Measurements from ENCODE around the gene SOCS7.

The SOCS7 gene

GRCh38 chr17:38350035-38350434 lies 1.6 kb upstream of the SOCS7 start:
- no peaks in the 10 kb centered on the region for H3K9me3 ChIP-seq (ENCODE audit: control insufficient read depth, low read length)
- no peak overlapping the region for H3K14ac ChIP-seq (ENCODE audit: low read length in 2 of 2)
- H3K4me2 ChIP-seq (ENCODE audit: low read length, poor library complexity, severe bottlenecking): no peak overlapping the region
- peaks cover 5% of the 10 kb centered on the region for H3K4me1 ChIP-seq (ENCODE audit: control insufficient read depth, insufficient read depth, low read depth, low read length)
- no peak overlapping the region for H2AK5ac ChIP-seq (ENCODE audit: low read length, severe bottlenecking)
- H3K27ac ChIP-seq (ENCODE audit: low read length, poor library complexity, severe bottlenecking): no peak overlapping the region
- H4K91ac ChIP-seq (ENCODE audit: low read length): no peak overlapping the region
- DNase-seq: no peak
- no peaks in the 10 kb centered on the region for H3K36me3 ChIP-seq (ENCODE audit: control insufficient read depth in 1 of 2, insufficient read depth in 2 of 2, low read depth in 1 of 2, low read length in 2 of 2)
- no peaks in the 10 kb centered on the region for H3K27me3 ChIP-seq (ENCODE audit: control insufficient read depth in 1 of 2, insufficient read depth in 1 of 2, low read length in 2 of 2)
- no peak overlapping the region for H2BK5ac ChIP-seq (ENCODE audit: low read depth, low read length, poor library complexity, severe bottlenecking)
- no peak overlapping the region for H4K8ac ChIP-seq (ENCODE audit: low read length)
- peaks cover 8% of the 10 kb centered on the region for H3K79me1 ChIP-seq (replicated peaks; ENCODE audit: low read length, poor library complexity, severe bottlenecking)
- H2BK15ac ChIP-seq (ENCODE audit: low read depth, poor library complexity, severe bottlenecking): no peak overlapping the region
- H3K9ac ChIP-seq (ENCODE audit: low read length): no peak overlapping the region
- no peak overlapping the region for H3K18ac ChIP-seq (ENCODE audit: low read depth in 1 of 2, low read length in 2 of 2)
- H2BK120ac ChIP-seq (ENCODE audit: low read depth, low read length): no peak overlapping the region
- no peak overlapping the region for H3K23ac ChIP-seq (ENCODE audit: low read length in 2 of 2)
- H3K4me3 ChIP-seq (ENCODE audit: insufficient read depth in 1 of 2, low read depth in 1 of 2, low read length in 2 of 2): no peak overlapping the region
- 91% methylated on average over 2 of the region's 2 CpGs for WGBS
- H2AFZ ChIP-seq (ENCODE audit: low read depth, low read length): no peak overlapping the region
- no peak overlapping the region for H2BK12ac ChIP-seq (ENCODE audit: low read length in 2 of 2)
- no peak overlapping the region for H3K4ac ChIP-seq (ENCODE audit: low read depth in 1 of 2, low read length in 2 of 2)

- H2BK15ac ChIP-seq (ENCODE audit: low read depth, poor library complexity, severe bottlenecking): peak overlapping the region; percentile 91
- peak overlapping the region; percentile 39 for H4K91ac ChIP-seq (ENCODE audit: low read length)
- peaks cover 10% of the 10 kb centered on the region for H3K79me1 ChIP-seq (replicated peaks; ENCODE audit: low read length, poor library complexity, severe bottlenecking)
- H3K9ac ChIP-seq (ENCODE audit: low read length): peak overlapping the region; percentile 77
- peak; percentile 52 for DNase-seq
- H3K9me3 ChIP-seq (ENCODE audit: control insufficient read depth, low read length): no peaks in the 10 kb centered on the region
- peak overlapping the region; percentile 7 for H4K8ac ChIP-seq (ENCODE audit: low read length)
- peak overlapping the region; percentile 76 for H3K4me2 ChIP-seq (ENCODE audit: low read length, poor library complexity, severe bottlenecking)
- H3K23ac ChIP-seq (ENCODE audit: low read length in 2 of 2): peak overlapping the region; percentile 70 to 99
- H3K14ac ChIP-seq (ENCODE audit: low read length in 2 of 2): peak overlapping the region in 1 of 2 experiments; percentile 71
- peak overlapping the region; percentile 66 to 83 for H3K18ac ChIP-seq (ENCODE audit: low read depth in 1 of 2, low read length in 2 of 2)
- no peak overlapping the region for H2AK5ac ChIP-seq (ENCODE audit: low read length, severe bottlenecking)
- H3K4me1 ChIP-seq (ENCODE audit: control insufficient read depth, insufficient read depth, low read depth, low read length): peaks cover 8% of the 10 kb centered on the region
- peak overlapping the region; percentile 88 for H2BK120ac ChIP-seq (ENCODE audit: low read depth, low read length)
- H3K4me3 ChIP-seq (ENCODE audit: insufficient read depth in 1 of 2, low read depth in 1 of 2, low read length in 2 of 2): peak overlapping the region; percentile 80 to 89
- H3K4ac ChIP-seq (ENCODE audit: low read depth in 1 of 2, low read length in 2 of 2): peak overlapping the region; percentile 39 to 70
- H3K36me3 ChIP-seq (ENCODE audit: control insufficient read depth in 1 of 2, insufficient read depth in 2 of 2, low read depth in 1 of 2, low read length in 2 of 2): no peaks in the 10 kb centered on the region
- H3K27ac ChIP-seq (ENCODE audit: low read length, poor library complexity, severe bottlenecking): no peak overlapping the region
- WGBS: under 1% methylated on average over 58 of the region's 72 CpGs
- peak overlapping the region; percentile 60 for H2AFZ ChIP-seq (ENCODE audit: low read depth, low read length)
- H2BK12ac ChIP-seq (ENCODE audit: low read length in 2 of 2): peak overlapping the region in 1 of 2 experiments; percentile 13
- H2BK5ac ChIP-seq (ENCODE audit: low read depth, low read length, poor library complexity, severe bottlenecking): no peak overlapping the region
- no peaks in the 10 kb centered on the region for H3K27me3 ChIP-seq (ENCODE audit: control insufficient read depth in 1 of 2, insufficient read depth in 1 of 2, low read length in 2 of 2)
Measured at GRCh38 chr17:38352245-38353085, 821 bp downstream of the SOCS7 start.

DNA sequence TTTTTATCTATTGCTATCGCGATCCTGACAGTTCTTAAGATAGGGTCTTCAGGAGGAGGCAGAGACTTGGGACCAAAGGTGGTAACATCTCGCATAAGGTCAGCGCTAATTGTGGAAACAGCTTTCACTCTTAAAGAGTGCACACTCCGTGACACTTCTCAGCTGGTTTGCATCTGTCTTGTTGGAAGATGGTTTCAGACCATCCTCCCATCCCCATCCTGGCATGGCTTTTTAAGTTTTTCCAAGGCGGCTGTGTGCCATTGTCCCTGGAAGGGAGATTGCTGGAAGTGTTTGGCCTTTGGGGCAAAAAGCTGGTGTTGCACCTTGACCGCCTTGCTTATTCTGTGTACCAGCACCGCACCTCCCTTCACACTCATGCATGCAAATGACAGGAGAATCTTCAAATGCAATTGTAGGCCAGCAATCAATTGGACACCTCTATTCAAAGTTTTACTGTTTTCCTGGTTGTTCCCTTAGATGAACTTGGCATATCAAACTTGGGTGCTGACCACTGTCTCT lies 1.5 kb downstream of the SOCS7 start:
- H3K27ac ChIP-seq (ENCODE audit: low read length, poor library complexity, severe bottlenecking): no peak overlapping the region
- no peak overlapping the region for H2BK15ac ChIP-seq (ENCODE audit: low read depth, poor library complexity, severe bottlenecking)
- no peaks in the 10 kb centered on the region for H3K36me3 ChIP-seq (ENCODE audit: control insufficient read depth in 1 of 2, insufficient read depth in 2 of 2, low read depth in 1 of 2, low read length in 2 of 2)
- H3K4me2 ChIP-seq (ENCODE audit: low read length, poor library complexity, severe bottlenecking): peak overlapping the region; percentile 76
- DNase-seq: no peak
- no peaks in the 10 kb centered on the region for H3K27me3 ChIP-seq (ENCODE audit: control insufficient read depth in 1 of 2, insufficient read depth in 1 of 2, low read length in 2 of 2)
- no peak overlapping the region for H2BK120ac ChIP-seq (ENCODE audit: low read depth, low read length)
- H4K8ac ChIP-seq (ENCODE audit: low read length): no peak overlapping the region
- H3K4ac ChIP-seq (ENCODE audit: low read depth in 1 of 2, low read length in 2 of 2): no peak overlapping the region
- H3K14ac ChIP-seq (ENCODE audit: low read length in 2 of 2): no peak overlapping the region
- peak overlapping the region; percentile 80 to 89 for H3K4me3 ChIP-seq (ENCODE audit: insufficient read depth in 1 of 2, low read depth in 1 of 2, low read length in 2 of 2)
- no peaks in the 10 kb centered on the region for H3K9me3 ChIP-seq (ENCODE audit: control insufficient read depth, low read length)
- H2BK5ac ChIP-seq (ENCODE audit: low read depth, low read length, poor library complexity, severe bottlenecking): no peak overlapping the region
- H2AFZ ChIP-seq (ENCODE audit: low read depth, low read length): no peak overlapping the region
- no peak overlapping the region for H2BK12ac ChIP-seq (ENCODE audit: low read length in 2 of 2)
- H3K79me1 ChIP-seq (replicated peaks; ENCODE audit: low read length, poor library complexity, severe bottlenecking): peaks cover 10% of the 10 kb centered on the region
- peak overlapping the region; percentile 77 for H3K9ac ChIP-seq (ENCODE audit: low read length)
- no peak overlapping the region for H3K23ac ChIP-seq (ENCODE audit: low read length in 2 of 2)
- H2AK5ac ChIP-seq (ENCODE audit: low read length, severe bottlenecking): no peak overlapping the region
- 34% methylated on average over 8 of the region's 8 CpGs for WGBS
- no peak overlapping the region for H3K18ac ChIP-seq (ENCODE audit: low read depth in 1 of 2, low read length in 2 of 2)
- peaks cover 11% of the 10 kb centered on the region for H3K4me1 ChIP-seq (ENCODE audit: control insufficient read depth, insufficient read depth, low read depth, low read length)
- no peak overlapping the region for H4K91ac ChIP-seq (ENCODE audit: low read length)

- H3K36me3 ChIP-seq (ENCODE audit: control insufficient read depth in 1 of 2, insufficient read depth in 2 of 2, low read depth in 1 of 2, low read length in 2 of 2): no peaks in the 10 kb centered on the region
- H3K23ac ChIP-seq (ENCODE audit: low read length in 2 of 2): no peak overlapping the region
- DNase-seq: no peak
- H4K8ac ChIP-seq (ENCODE audit: low read length): no peak overlapping the region
- no peak overlapping the region for H3K18ac ChIP-seq (ENCODE audit: low read depth in 1 of 2, low read length in 2 of 2)
- H3K14ac ChIP-seq (ENCODE audit: low read length in 2 of 2): no peak overlapping the region
- WGBS: 95% methylated on average over 13 of the region's 13 CpGs
- H2BK12ac ChIP-seq (ENCODE audit: low read length in 2 of 2): no peak overlapping the region
- peak overlapping the region; percentile 77 for H3K9ac ChIP-seq (ENCODE audit: low read length)
- H2AK5ac ChIP-seq (ENCODE audit: low read length, severe bottlenecking): no peak overlapping the region
- no peaks in the 10 kb centered on the region for H3K9me3 ChIP-seq (ENCODE audit: control insufficient read depth, low read length)
- no peaks in the 10 kb centered on the region for H3K27me3 ChIP-seq (ENCODE audit: control insufficient read depth in 1 of 2, insufficient read depth in 1 of 2, low read length in 2 of 2)
- H3K4me1 ChIP-seq (ENCODE audit: control insufficient read depth, insufficient read depth, low read depth, low read length): peaks cover 11% of the 10 kb centered on the region
- no peak overlapping the region for H2BK15ac ChIP-seq (ENCODE audit: low read depth, poor library complexity, severe bottlenecking)
- H2BK5ac ChIP-seq (ENCODE audit: low read depth, low read length, poor library complexity, severe bottlenecking): no peak overlapping the region
- no peak overlapping the region for H4K91ac ChIP-seq (ENCODE audit: low read length)
- no peak overlapping the region for H3K27ac ChIP-seq (ENCODE audit: low read length, poor library complexity, severe bottlenecking)
- H3K4ac ChIP-seq (ENCODE audit: low read depth in 1 of 2, low read length in 2 of 2): no peak overlapping the region
- no peak overlapping the region for H3K4me2 ChIP-seq (ENCODE audit: low read length, poor library complexity, severe bottlenecking)
- H2BK120ac ChIP-seq (ENCODE audit: low read depth, low read length): no peak overlapping the region
- H3K79me1 ChIP-seq (replicated peaks; ENCODE audit: low read length, poor library complexity, severe bottlenecking): peaks cover 10% of the 10 kb centered on the region
- peak overlapping the region in 1 of 2 experiments; percentile 80 for H3K4me3 ChIP-seq (ENCODE audit: insufficient read depth in 1 of 2, low read depth in 1 of 2, low read length in 2 of 2)
- no peak overlapping the region for H2AFZ ChIP-seq (ENCODE audit: low read depth, low read length)
Measured at GRCh38 chr17:38353668-38354067, 2.0 kb downstream of the SOCS7 start.
